Loucy (cell line): ENCODE data around the gene C10orf67.
"Not testable (repeated sequence)": the region's sequence is repeated elsewhere in the genome, so short reads cannot be mapped to it uniquely, and the experiment has no call there.

Experiments used
- H2AFZ ChIP-seq: fragments of 200-600 bp; sonication (generic); 2 replicates; pipeline ENCODE4 v1.6.0; 2016; ENCODE audit warnings: antibody characterized with exemption, mild to moderate bottlenecking, low read length, moderate library complexity
- H3F3A ChIP-seq: fragments of 200-600 bp; 2 replicates; pipeline ENCODE4 v1.6.0; 2016; ENCODE audit warnings: antibody characterized with exemption, low read depth, mild to moderate bottlenecking
- H3K27me3 ChIP-seq: fragments of 200-600 bp; sonication (generic); 2 replicates; pipeline ENCODE4 v1.6.1; 2014; ENCODE audit warnings: low read length, mild to moderate bottlenecking; ENCODE audit not compliant: insufficient read depth, poor library complexity, severe bottlenecking
- H3K36me3 ChIP-seq: fragments of 200-600 bp; sonication (generic); 2 replicates; pipeline ENCODE4 v1.6.1; 2016; ENCODE audit warnings: low read length; ENCODE audit not compliant: insufficient read depth
- H3K4me1 ChIP-seq: fragments of 200-600 bp; sonication (generic); 2 replicates; pipeline ENCODE4 v1.5.1; 2014; ENCODE audit warnings: low read length, mild to moderate bottlenecking; ENCODE audit not compliant: insufficient read depth, poor library complexity, severe bottlenecking
- H3K4me2 ChIP-seq: fragments of 200-600 bp; sonication (generic); 2 replicates; pipeline ENCODE4 v1.6.0; 2014; ENCODE audit warnings: antibody characterized with exemption, low read length, low read depth, mild to moderate bottlenecking; ENCODE audit not compliant: poor library complexity, severe bottlenecking
- H3K4me3 ChIP-seq: fragments of 200-600 bp; sonication (generic); 2 replicates; pipeline ENCODE4 v1.5.1; 2014; ENCODE audit warnings: low read length, mild to moderate bottlenecking, mixed read lengths; ENCODE audit not compliant: poor library complexity, severe bottlenecking
- H3K79me2 ChIP-seq: fragments of 200-600 bp; sonication (generic); 2 replicates; pipeline ENCODE4 v1.6.1; 2014; ENCODE audit warnings: low read length; ENCODE audit not compliant: insufficient read depth
- H3K9ac ChIP-seq: fragments of 200-600 bp; sonication (generic); 2 replicates; pipeline ENCODE4 v1.6.0; 2014; ENCODE audit warnings: mild to moderate bottlenecking, low read depth, low read length, moderate library complexity; ENCODE audit not compliant: poor library complexity, severe bottlenecking
- H3K9me2 ChIP-seq: fragments of 200-600 bp; sonication (generic); replicated peaks from 2 replicates; pipeline ENCODE4 v1.6.1; 2016; ENCODE audit warnings: low read depth, low read length, mixed read lengths
- H3K9me3 ChIP-seq: fragments of 200-600 bp; sonication (generic); 2 replicates; pipeline ENCODE4 v1.6.1; 2014; ENCODE audit warnings: mild to moderate bottlenecking, antibody characterized with exemption, low read length, low read depth; ENCODE audit not compliant: insufficient read depth
- H4K20me1 ChIP-seq: fragments of 200-600 bp; sonication (generic); 2 replicates; pipeline ENCODE4 v1.6.0; 2014; ENCODE audit warnings: antibody characterized with exemption, low read length, mild to moderate bottlenecking; ENCODE audit not compliant: insufficient read depth, poor library complexity, severe bottlenecking
- CTCF ChIP-seq: fragments of 200-600 bp; sonication (generic); conservative IDR thresholded peaks from 2 replicates; pipeline ENCODE4 v1.5.1; 2014; ENCODE audit warnings: mild to moderate bottlenecking, antibody characterized with exemption, low read length
- EZH2phosphoT487 ChIP-seq: fragments of 200-600 bp; IDR thresholded peaks from 2 replicates; pipeline ENCODE4 v1.6.1; 2018; ENCODE audit warnings: antibody characterized with exemption, mild to moderate bottlenecking, moderate library complexity, borderline replicate concordance

C10orf67 gene

DNA sequence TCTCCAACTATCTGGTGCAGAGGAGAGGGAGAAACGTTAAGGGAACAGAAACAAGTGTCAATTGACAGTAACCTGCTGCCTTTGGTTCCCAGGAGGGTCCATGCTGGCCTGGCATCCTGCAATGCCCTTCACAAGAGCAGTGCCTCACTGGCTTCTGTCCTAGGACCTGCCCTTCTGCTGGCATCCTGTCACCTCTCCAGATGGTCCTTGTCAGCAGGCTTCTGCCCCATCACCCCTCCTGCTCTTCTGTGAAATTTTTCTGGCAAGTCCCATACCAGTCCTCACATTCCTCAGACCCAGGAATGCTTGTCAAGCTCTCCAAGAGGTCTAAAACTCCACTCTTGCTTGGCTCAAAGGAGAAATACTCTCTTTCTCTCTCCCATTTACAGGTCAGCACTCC lies 34.2 kb downstream of the C10orf67 start:
- no peak overlapping the region for H3K9ac ChIP-seq
- H3K79me2 ChIP-seq, result no peaks in the 10 kb centered on the region
- H3K4me2 ChIP-seq, result no peak overlapping the region
- no peaks in the 10 kb centered on the region for H3F3A ChIP-seq
- H4K20me1 ChIP-seq, result no peaks in the 10 kb centered on the region
- H3K9me2 ChIP-seq, result no peaks in the 10 kb centered on the region
- TF ChIP-seq CTCF, result no peak
- H3K4me3 ChIP-seq, result no peak overlapping the region
- no peaks in the 10 kb centered on the region for H3K4me1 ChIP-seq
- H2AFZ ChIP-seq, result no peak overlapping the region
- H3K27me3 ChIP-seq, result no peaks in the 10 kb centered on the region
- H3K9me3 ChIP-seq, result no peaks in the 10 kb centered on the region
- no peaks in the 10 kb centered on the region for H3K36me3 ChIP-seq

GRCh38 chr10:23299961-23300360 lies 44.6 kb downstream of the C10orf67 start:
- H4K20me1 ChIP-seq, H3K27me3 ChIP-seq, H3K9me2 ChIP-seq, H3K4me2 ChIP-seq, H3K9me3 ChIP-seq, H3K79me2 ChIP-seq, H3K4me1 ChIP-seq, H2AFZ ChIP-seq, H3K4me3 ChIP-seq, H3F3A ChIP-seq, H3K36me3 ChIP-seq, H3K9ac ChIP-seq: not testable (repeated sequence)

DNA sequence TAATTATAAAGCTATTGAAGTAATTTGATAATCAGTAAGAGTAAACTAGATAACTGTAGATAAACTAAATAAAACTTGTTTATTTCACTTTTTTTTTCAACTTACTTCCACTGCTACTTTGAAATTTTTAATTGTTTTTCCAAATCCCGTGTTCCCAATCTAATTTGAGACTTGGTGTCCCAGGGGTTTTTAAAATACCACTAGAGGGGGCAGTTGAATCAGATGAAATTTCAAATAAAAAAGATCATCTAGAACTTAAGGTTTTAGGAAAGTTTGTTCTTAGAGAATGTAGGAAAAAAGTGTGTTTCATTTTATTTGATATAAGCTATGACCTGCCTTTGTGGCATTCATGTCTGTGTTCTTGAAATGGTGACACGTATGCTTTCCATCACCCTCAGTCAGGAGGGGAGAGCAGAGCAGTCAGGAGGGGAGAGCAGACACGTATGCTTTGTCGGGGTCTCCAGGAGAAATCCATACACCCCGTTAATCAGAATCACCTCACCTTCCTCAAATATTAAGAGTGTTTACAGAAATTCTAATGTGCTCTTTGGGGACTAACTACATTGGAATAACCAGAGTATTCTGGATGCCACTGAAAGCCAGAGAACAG lies 49.9 kb downstream of the C10orf67 start:
- Histone ChIP-seq H3K9me3 (no peaks in the 10 kb centered on the region), H3K9me2 (no peaks in the 10 kb centered on the region), H3K4me3 (no peak overlapping the region), H3K4me2 (no peak overlapping the region), H3K4me1 (peaks cover 3% of the 10 kb centered on the region), H4K20me1 (no peaks in the 10 kb centered on the region), H2AFZ (no peak overlapping the region), H3F3A (no peaks in the 10 kb centered on the region), H3K36me3 (no peaks in the 10 kb centered on the region), H3K79me2 (no peaks in the 10 kb centered on the region), H3K9ac (no peak overlapping the region), H3K27me3 (no peaks in the 10 kb centered on the region)
- TF ChIP-seq EZH2phosphoT487 (no peak), CTCF (peak; percentile 72)

DNA sequence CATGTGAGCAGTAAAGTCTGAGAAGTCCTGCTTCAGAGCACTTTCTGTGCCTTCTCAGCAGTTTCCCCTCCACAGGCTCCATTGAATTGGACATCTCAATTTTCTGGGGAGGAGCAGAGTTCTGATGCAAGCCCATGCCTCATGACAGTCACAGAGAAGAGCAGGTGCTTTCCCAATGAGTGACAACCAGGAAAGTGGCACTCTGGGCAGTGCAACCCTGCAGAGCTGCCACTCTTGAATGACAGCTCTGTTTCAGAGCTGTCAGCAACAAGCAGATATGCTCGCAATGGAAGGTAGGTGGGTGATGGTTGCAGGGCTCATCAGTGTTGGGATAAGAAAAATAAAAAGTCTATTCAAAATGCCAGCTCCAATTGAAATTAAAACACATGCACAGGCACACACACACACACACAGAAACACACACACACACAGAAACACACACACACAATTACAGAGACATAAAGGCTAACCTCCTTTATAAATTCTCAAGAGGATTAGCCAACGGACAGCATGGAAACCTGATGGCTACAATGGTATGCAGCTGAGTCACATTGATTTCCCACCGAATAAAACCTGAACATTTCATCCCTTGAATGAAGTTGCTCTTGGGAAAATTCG lies 50.5 kb downstream of the C10orf67 start:
- TF ChIP-seq CTCF (no peak), EZH2phosphoT487 (no peak)
- no peak overlapping the region for H3K4me3 ChIP-seq
- peaks cover 3% of the 10 kb centered on the region for H3K4me1 ChIP-seq
- no peaks in the 10 kb centered on the region for H3K9me2 ChIP-seq
- no peaks in the 10 kb centered on the region for H3K27me3 ChIP-seq
- no peaks in the 10 kb centered on the region for H3F3A ChIP-seq
- H3K9me3 ChIP-seq, result no peaks in the 10 kb centered on the region
- H4K20me1 ChIP-seq, result no peaks in the 10 kb centered on the region
- H3K36me3 ChIP-seq, result no peaks in the 10 kb centered on the region
- H3K79me2 ChIP-seq, result no peaks in the 10 kb centered on the region
- no peak overlapping the region for H2AFZ ChIP-seq
- H3K9ac ChIP-seq, result no peak overlapping the region
- no peak overlapping the region for H3K4me2 ChIP-seq
